HG03575 (cell line): ENCODE measurements around the gene DIRAS1.

ENCODE experiments used
- ATAC-seq: cut with Tn5 transposase; IDR thresholded peaks from one replicate; pipeline ENCODE4 v1.9.1; 2021; ENCODE audit not compliant: unreplicated experiment, insufficient number of reproducible peaks, low FRiP score; ENCODE audit errors: extremely low read depth

The DIRAS1 gene

DNA sequence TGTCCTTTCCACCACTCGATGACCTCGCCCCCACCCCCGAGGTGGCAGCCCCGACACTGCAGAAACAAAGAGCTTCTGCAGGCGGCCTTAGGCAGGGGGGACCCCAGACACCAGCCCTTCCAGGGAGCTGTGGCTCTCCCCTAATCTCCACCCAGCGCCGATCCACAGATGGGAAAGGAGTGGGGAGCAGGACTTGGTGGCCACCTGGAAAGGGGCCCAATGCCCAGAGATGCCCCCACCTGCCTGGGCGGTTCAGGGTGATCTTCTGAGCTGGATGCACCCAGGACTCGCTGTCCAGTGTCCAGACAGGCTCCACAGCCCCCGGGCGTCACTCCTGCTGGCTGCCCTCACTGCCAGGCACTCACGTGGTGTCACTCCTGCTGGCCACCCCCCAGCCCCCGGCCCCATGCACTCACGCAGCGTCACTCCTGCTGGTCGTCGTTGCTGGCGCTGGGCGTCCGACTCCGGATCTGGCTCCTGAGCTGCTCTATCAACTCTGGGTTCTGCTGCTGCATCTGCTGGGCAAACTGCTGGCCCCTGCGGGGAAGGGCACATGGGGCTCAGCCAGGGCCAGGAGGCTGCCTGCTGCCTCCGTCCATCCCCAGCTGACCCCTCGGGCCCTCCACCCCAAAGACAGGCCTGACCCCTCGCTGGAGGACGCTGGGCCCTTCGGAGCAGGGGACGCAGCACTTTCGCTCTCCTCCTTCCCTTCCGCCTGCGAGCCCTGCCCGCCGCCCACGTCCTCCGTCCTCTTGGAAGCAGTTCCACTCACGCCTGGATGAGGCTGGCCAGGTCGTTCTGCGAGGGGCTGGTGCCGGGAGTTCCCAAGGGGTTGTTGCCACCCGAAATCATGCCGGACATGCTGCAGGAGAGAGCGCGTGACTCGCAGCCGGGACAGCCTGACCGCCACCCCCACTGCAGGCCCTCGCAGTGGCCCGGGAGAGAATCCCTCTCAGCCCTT is 36.0 kb upstream of the DIRAS1 start:
- no peak for ATAC-seq

GRCh38 chr19:2756477-2756876 is 35.3 kb upstream of the DIRAS1 start:
- ATAC-seq: no peak

- no peak for ATAC-seq
Observed at GRCh38 chr19:2755811-2756210, 34.6 kb upstream of the DIRAS1 start.

DNA sequence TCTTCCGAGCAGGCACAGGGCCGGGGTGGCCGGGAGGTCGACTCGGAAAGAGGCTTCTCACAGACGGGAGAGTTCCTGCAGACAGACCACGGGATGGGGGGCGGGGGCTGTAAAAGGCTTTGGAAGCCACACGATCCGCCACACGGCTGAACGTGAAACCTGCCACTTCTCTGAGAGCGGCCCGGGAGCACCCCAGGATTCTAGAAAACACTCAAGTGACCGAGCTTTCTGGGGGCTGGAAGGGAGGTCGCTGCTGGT is 34.2 kb upstream of the DIRAS1 start:
- no peak for ATAC-seq

GRCh38 chr19:2754659-2755447 is 33.7 kb upstream of the DIRAS1 start:
- no peak for ATAC-seq

GRCh38 chr19:2751438-2751830 is 30.3 kb upstream of the DIRAS1 start:
- no peak for ATAC-seq

GRCh38 chr19:2750808-2751437 is 29.8 kb upstream of the DIRAS1 start:
- ATAC-seq: no peak

DNA sequence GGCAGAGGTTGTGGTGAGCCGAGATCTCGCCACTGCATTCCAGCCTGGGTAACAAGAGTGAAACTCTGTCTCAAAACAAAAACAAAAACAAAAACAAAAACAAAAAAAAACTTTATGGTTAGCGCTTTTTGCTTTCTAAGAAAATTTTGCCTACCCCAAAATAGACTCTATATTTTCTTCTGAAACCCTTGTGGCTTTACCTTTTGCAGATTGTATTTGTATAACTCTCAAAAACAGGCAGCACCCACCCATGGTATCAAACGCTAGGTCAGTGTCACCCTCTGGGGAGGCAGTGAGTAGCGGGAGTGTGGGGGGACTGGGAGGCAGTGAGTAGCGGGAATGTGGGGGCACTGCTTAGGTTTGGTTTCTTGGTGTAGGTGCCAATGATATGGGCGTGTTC is 26.2 kb upstream of the DIRAS1 start:
- no peak for ATAC-seq

DNA sequence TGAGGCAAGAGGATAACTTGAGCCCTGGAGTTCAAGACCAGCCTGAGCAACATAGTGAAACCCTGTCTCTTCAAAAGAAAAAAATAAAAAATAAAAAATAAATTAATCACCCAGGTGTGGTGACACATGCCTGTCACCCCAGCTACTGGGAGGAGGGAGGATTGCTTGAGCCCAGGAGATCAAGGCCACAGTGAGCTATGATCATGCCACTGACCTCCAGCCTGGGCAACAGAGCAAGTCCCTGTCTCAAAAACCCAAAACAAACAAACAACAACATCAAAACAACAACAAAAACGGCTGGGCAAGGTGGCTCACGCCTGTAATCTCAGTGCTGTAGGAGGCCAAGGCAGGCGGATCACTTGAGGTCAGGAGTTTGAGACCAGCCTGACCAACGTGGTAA is 22.9 kb upstream of the DIRAS1 start:
- no peak for ATAC-seq

DNA sequence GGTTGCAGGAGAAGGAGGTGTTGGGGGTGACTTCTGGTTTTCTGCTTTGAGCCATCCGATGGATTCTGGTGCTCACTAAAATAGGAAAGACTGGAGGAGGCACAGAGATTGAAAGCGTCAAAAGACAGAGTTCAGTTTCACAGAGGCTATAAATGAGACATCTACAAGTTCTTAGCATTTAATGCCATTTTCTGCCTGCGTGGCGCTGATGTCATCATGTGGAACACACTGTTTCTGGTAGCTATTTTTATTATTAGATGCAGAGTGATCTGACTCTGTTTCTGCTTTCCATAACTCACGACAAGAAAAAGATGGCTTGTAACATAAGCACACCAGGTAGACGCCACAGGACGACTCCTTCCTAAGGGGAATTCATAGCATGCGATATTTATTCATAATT is 21.9 kb upstream of the DIRAS1 start:
- no peak for ATAC-seq

- ATAC-seq: no peak
Observed at GRCh38 chr19:2740314-2740656, 19.1 kb upstream of the DIRAS1 start.

GRCh38 chr19:2739602-2740313 is 18.6 kb upstream of the DIRAS1 start, which contains the start of gene SLC39A3:
Gene SLC39A3, minus strand, starts transcription at chr19:2740017. Its CDS starts 2,760 bp downstream, at chr19:2737257.
- no peak for ATAC-seq

GRCh38 chr19:2736550-2737190 is 15.5 kb upstream of the DIRAS1 start:
- ATAC-seq: no peak

DNA sequence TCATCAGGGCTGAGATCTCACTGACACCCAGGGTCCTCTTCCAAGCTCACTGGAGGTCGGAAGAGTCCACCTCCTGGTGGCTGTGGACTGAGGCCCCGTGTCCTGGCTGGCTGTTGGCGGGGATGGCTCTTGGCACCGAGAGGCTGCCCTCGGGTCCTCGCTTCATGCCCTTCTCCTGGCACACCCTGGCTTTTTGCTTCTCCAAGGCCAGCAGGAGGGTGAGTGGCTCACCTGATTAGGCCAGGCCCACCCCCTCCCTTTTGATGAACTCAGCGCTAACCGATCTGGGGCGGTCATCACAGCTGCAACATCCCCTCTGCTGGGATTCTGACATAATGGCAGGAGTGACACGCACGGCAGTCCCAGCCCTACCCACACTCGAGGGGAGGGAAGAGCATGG is 14.2 kb upstream of the DIRAS1 start:
- no peak for ATAC-seq

DNA sequence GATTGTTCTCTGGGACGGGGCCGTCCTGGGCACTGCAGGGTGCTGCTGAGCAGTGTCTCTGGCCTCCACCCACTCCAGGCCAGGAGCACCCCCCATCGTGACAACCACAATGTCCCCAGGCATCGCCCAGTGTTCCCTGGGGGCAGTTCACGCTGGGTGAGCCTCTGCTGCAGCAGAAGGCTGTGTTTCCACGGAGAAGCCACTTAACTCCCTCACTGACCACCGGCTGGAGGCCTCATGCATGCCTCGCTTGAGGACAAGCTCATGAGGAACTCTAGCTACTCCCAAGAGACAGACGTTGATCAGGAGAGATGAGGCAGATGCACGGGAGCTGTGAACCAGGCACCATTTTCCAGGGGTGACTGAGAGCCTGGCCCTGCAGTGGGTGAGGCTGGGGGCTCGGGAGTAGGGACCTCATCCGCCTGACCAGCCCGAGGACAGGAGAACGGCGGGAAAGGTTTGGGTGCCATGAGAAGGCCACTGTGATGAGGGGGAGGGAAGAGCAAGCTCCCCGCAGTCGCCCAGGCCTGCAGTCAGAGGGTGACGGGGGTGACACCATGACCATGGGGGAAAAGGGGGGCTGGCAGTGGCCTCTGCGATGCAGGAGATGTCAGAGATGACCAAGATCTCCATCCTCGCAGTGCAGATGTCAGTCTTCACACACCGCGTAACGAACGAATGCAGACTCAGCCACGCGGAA is 13.6 kb upstream of the DIRAS1 start:
- ATAC-seq: no peak

GRCh38 chr19:2733930-2734588 is 12.9 kb upstream of the DIRAS1 start:
- ATAC-seq: no peak

GRCh38 chr19:2732883-2733282 is 11.7 kb upstream of the DIRAS1 start:
- ATAC-seq: no peak

DNA sequence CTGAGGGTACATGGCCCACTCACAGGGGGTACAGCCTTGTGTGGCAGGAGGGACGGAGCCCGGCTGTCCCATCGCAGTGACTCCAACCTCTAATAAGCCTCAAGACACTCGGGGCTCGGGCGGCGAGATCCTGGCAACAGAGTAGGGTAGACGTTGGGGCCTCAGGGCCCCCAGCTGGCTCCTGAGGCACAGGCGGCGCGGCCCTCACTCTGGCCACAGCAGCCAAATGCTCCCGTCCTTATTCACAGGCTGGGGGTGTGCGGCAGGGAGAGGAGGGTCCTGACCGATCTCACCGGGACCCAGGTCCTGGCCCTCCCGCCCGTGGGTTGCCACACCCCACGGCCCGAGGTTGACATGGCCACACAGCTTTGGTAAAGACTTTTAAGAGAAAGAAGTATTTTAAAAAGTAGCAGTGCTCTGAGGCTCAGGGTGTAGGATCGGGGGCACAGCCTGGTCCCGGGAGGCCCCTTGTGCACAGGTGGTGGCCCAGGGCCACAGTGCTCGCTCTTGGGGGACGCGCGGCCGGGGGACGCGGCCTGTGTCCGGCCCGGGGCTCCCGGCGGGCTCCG is 11.1 kb upstream of the DIRAS1 start:
- ATAC-seq: no peak
